ENCODE data around the gene AEBP2. TPM values are rescaled to one million over a fixed set of nuclear protein-coding genes. Genes with fewer than 3 reads are reported as not detected.

Gene AEBP2
- total RNA-seq, 2 donors from 2014 or later = 37.8 to 78.4 TPM

GRCh38 chr12:19527866-19528265 is 88.6 kb downstream of the AEBP2 start:
- DNase-seq = no peak
- H3K9ac ChIP-seq (ENCODE audit: extremely low read depth, low read length, poor library complexity, severe bottlenecking) = no peak overlapping the region
- H3K4me1 ChIP-seq (ENCODE audit: control insufficient read depth, insufficient read depth, low read length) = no peaks in the 10 kb centered on the region
- no peak for TF ChIP-seq CTCF (conservative IDR thresholded peaks at IDR 0.05)
- H3K4me3 Mint-ChIP-seq = no peak overlapping the region
- H3K27me3 ChIP-seq (ENCODE audit: control insufficient read depth, insufficient read depth, low read length, poor library complexity, severe bottlenecking) = no peaks in the 10 kb centered on the region
- H3K4me1 Mint-ChIP-seq = peaks cover 10% of the 10 kb centered on the region
- no peaks in the 10 kb centered on the region for H3K36me3 ChIP-seq (ENCODE audit: control insufficient read depth, insufficient read depth, low read length)
- 95 to 100% methylated on average over 2 to 3 of the region's 3 CpGs for WGBS, 2 experiments (ENCODE audit: insufficient coverage in 1 of 2, insufficient read length in 1 of 2)
- H3K9me3 Mint-ChIP-seq = no peaks in the 10 kb centered on the region
- H3K4me3 ChIP-seq (ENCODE audit: low read length) = no peak overlapping the region
- no peak overlapping the region for H3K27ac ChIP-seq (ENCODE audit: low read depth, low read length)
- H3K36me3 Mint-ChIP-seq (ENCODE audit: low read depth) = peaks cover 1% of the 10 kb centered on the region
- H3K9me3 ChIP-seq (ENCODE audit: control insufficient read depth, low read length) = no peaks in the 10 kb centered on the region
- no peak overlapping the region for H3K27ac Mint-ChIP-seq
- H3K27me3 Mint-ChIP-seq (ENCODE audit: insufficient read depth) = no peaks in the 10 kb centered on the region

- H3K4me3 ChIP-seq (ENCODE audit: low read length) = no peak overlapping the region
- DNase-seq = no peak
- H3K4me1 ChIP-seq (ENCODE audit: control insufficient read depth, insufficient read depth, low read length) = no peaks in the 10 kb centered on the region
- Mint-ChIP-seq H3K27ac (no peak overlapping the region), H3K36me3 (ENCODE audit: low read depth) (peaks cover 1% of the 10 kb centered on the region), H3K4me3 (no peak overlapping the region), H3K4me1 (peaks cover 19% of the 10 kb centered on the region), H3K27me3 (ENCODE audit: insufficient read depth) (no peaks in the 10 kb centered on the region), H3K9me3 (no peaks in the 10 kb centered on the region)
- H3K27ac ChIP-seq (ENCODE audit: low read depth, low read length) = no peak overlapping the region
- WGBS, 2 experiments (ENCODE audit: insufficient coverage in 1 of 2, insufficient read length in 1 of 2) = 94 to 100% methylated on average over 2 of the region's 2 CpGs
- H3K9ac ChIP-seq (ENCODE audit: extremely low read depth, low read length, poor library complexity, severe bottlenecking) = no peak overlapping the region
- H3K27me3 ChIP-seq (ENCODE audit: control insufficient read depth, insufficient read depth, low read length, poor library complexity, severe bottlenecking) = no peaks in the 10 kb centered on the region
- no peaks in the 10 kb centered on the region for H3K36me3 ChIP-seq (ENCODE audit: control insufficient read depth, insufficient read depth, low read length)
- no peaks in the 10 kb centered on the region for H3K9me3 ChIP-seq (ENCODE audit: control insufficient read depth, low read length)
- TF ChIP-seq CTCF (conservative IDR thresholded peaks at IDR 0.05) = no peak
Measured at GRCh38 chr12:19528750-19529149, 89.5 kb downstream of the AEBP2 start.

GRCh38 chr12:19529951-19530636 is 90.8 kb downstream of the AEBP2 start:
- H3K36me3 Mint-ChIP-seq (ENCODE audit: low read depth) = no peaks in the 10 kb centered on the region
- H3K4me1 ChIP-seq (ENCODE audit: control insufficient read depth, insufficient read depth, low read length) = no peaks in the 10 kb centered on the region
- WGBS, 2 experiments (ENCODE audit: insufficient coverage in 1 of 2, insufficient read length in 1 of 2) = 90 to 91% methylated on average over 2 to 5 of the region's 6 CpGs
- H3K4me3 Mint-ChIP-seq = no peak overlapping the region
- H3K9me3 ChIP-seq (ENCODE audit: control insufficient read depth, low read length) = no peaks in the 10 kb centered on the region
- H3K27me3 ChIP-seq (ENCODE audit: control insufficient read depth, insufficient read depth, low read length, poor library complexity, severe bottlenecking) = no peaks in the 10 kb centered on the region
- peaks cover 20% of the 10 kb centered on the region for H3K4me1 Mint-ChIP-seq
- TF ChIP-seq CTCF (conservative IDR thresholded peaks at IDR 0.05) = no peak
- DNase-seq = no peak
- H3K27ac Mint-ChIP-seq = no peak overlapping the region
- no peak overlapping the region for H3K4me3 ChIP-seq (ENCODE audit: low read length)
- H3K9ac ChIP-seq (ENCODE audit: extremely low read depth, low read length, poor library complexity, severe bottlenecking) = no peak overlapping the region
- no peak overlapping the region for H3K27ac ChIP-seq (ENCODE audit: low read depth, low read length)
- no peaks in the 10 kb centered on the region for H3K27me3 Mint-ChIP-seq (ENCODE audit: insufficient read depth)
- H3K36me3 ChIP-seq (ENCODE audit: control insufficient read depth, insufficient read depth, low read length) = no peaks in the 10 kb centered on the region
- H3K9me3 Mint-ChIP-seq = no peaks in the 10 kb centered on the region

All from endodermal cell (in vitro differentiated cells).